Endothelial cell of umbilical vein (primary cell): Measurements from ENCODE around the gene ZNF273. TPM values are rescaled to one million over a fixed set of nuclear protein-coding genes. Genes with fewer than 3 reads are reported as not detected.
"Not testable (repeated sequence)": the region's sequence is repeated elsewhere in the genome, so short reads cannot be mapped to it uniquely, and the experiment has no call there.

Experiments
- BruUV-seq: library from RNA; stranded (reverse); fragments of 400-500 nt; replicated peaks from 2 replicates; lab custom pipeline; 2021; lab: Mats Ljungman, UMichigan
- CTCF ChIA-PET: fragments of 300-600, 350-600 bp; sonication (Branson Sonifier 250); formaldehyde crosslinking; loops from one replicate; lab custom pipeline; 2021; ENCODE audit warnings: antibody characterized with exemption, inconsistent platforms; lab: Charles Lee
- POLR2A ChIA-PET: fragments of 300-600, 350-600 bp; sonication (Branson Sonifier 250); formaldehyde crosslinking; loops from one replicate; lab custom pipeline; 2021; ENCODE audit warnings: antibody characterized with exemption, inconsistent platforms; lab: Charles Lee
- DNase-seq: peaks from one replicate; pipeline ENCODE4 v3.0.0-alpha.2; 2011; ENCODE audit warnings: low read depth, low spot score
- FAIRE-seq: peaks from 2 replicates; lab custom pipeline; 2011; peaks lifted over from hg19 to GRCh38; lab: Jason Lieb, UNC
- H2AFZ ChIP-seq: 2 replicates; pipeline ENCODE4 v1.6.0; 2012; ENCODE audit warnings: low read depth, low read length, control low read depth, inconsistent platforms
- H3K27ac ChIP-seq: 2 replicates; pipeline ENCODE4 v1.5.1; 2011; ENCODE audit warnings: low read depth, mild to moderate bottlenecking, control low read depth, low read length, moderate library complexity; ENCODE audit not compliant: insufficient read depth
- H3K27me3 ChIP-seq, 2 experiments: 2 replicates each; pipeline versions ENCODE4 v1.6.0 to v1.6.1; 2011; ENCODE audit warnings: low read length in 2 of 2, mixed read lengths in 1 of 2; ENCODE audit not compliant: control insufficient read depth in 2 of 2, insufficient read depth in 2 of 2
- H3K36me3 ChIP-seq, 2 experiments: 2 replicates in 1 of 2; 3 replicates in 1 of 2; pipeline ENCODE4 v1.5.1; 2011; ENCODE audit warnings: low read length in 2 of 2, mild to moderate bottlenecking in 1 of 2, moderate library complexity in 1 of 2; ENCODE audit not compliant: control insufficient read depth in 2 of 2, insufficient read depth in 2 of 2; ENCODE audit errors: extremely low read depth in 1 of 2
- H3K4me1 ChIP-seq: 3 replicates; pipeline ENCODE4 v1.5.1; 2011; ENCODE audit warnings: mild to moderate bottlenecking, low read length; ENCODE audit not compliant: control insufficient read depth, insufficient read depth; ENCODE audit errors: extremely low read depth
- H3K4me2 ChIP-seq: 2 replicates; pipeline ENCODE4 v1.6.1; 2011; ENCODE audit warnings: low read length, control low read depth, mixed read lengths; ENCODE audit not compliant: insufficient read depth
- H3K4me3 ChIP-seq, 3 experiments: fragments of 200-600 bp in 1 of 3; sonication (generic), shearing (Covaris generic) in 1 of 3; replicated peaks in 1 of 3; 2 replicates each; pipeline ENCODE4 v1.5.1; 2011 to 2016; ENCODE audit warnings: control low read depth in 3 of 3, low read length in 3 of 3, mild to moderate bottlenecking in 2 of 3, inconsistent platforms in 1 of 3, low read depth in 1 of 3, moderate library complexity in 1 of 3; ENCODE audit not compliant: insufficient read depth in 1 of 3
- H3K79me2 ChIP-seq: 2 replicates; pipeline ENCODE4 v1.6.0; 2012; ENCODE audit warnings: low read length, inconsistent platforms; ENCODE audit not compliant: control insufficient read depth, insufficient read depth
- H3K9ac ChIP-seq: replicated peaks from 2 replicates; pipeline ENCODE3; 2011; ENCODE audit warnings: low read length, control low read depth; ENCODE audit not compliant: insufficient read depth; ENCODE audit errors: extremely low read depth
- H3K9me1 ChIP-seq: replicated peaks from 3 replicates; pipeline ENCODE4 v1.6.0; 2011; ENCODE audit warnings: mild to moderate bottlenecking, low read length; ENCODE audit not compliant: control insufficient read depth, insufficient read depth; ENCODE audit errors: extremely low read depth
- H3K9me3 ChIP-seq: replicated peaks from 2 replicates; pipeline ENCODE4 v1.5.1; 2012; ENCODE audit warnings: low read length, inconsistent platforms; ENCODE audit not compliant: control insufficient read depth, insufficient read depth
- H4K20me1 ChIP-seq: replicated peaks from 2 replicates; pipeline ENCODE3; 2011; ENCODE audit warnings: mild to moderate bottlenecking, low read length; ENCODE audit not compliant: control insufficient read depth, insufficient read depth; ENCODE audit errors: extremely low read depth
- EZH2 ChIP-seq: IDR thresholded peaks from 2 replicates; pipeline ENCODE4 v1.6.1; 2012; ENCODE audit warnings: borderline replicate concordance, low read depth, mild to moderate bottlenecking, moderate library complexity, low read length, inconsistent platforms; ENCODE audit not compliant: severe bottlenecking
- FOS ChIP-seq: IDR thresholded peaks from 2 replicates; pipeline ENCODE4 v1.6.1; 2011; ENCODE audit warnings: mild to moderate bottlenecking, low read length, moderate library complexity, borderline replicate concordance; ENCODE audit not compliant: insufficient read depth
- GATA2 ChIP-seq: IDR thresholded peaks from 2 replicates; pipeline ENCODE4 v1.7.0; 2011; ENCODE audit warnings: low read depth, mild to moderate bottlenecking, moderate library complexity, mixed read lengths, low read length; ENCODE audit not compliant: insufficient read length, insufficient read depth
- JUN ChIP-seq: IDR thresholded peaks from 2 replicates; pipeline ENCODE4 v1.6.1; 2011; ENCODE audit warnings: borderline replicate concordance, low read depth; ENCODE audit not compliant: insufficient read length, insufficient read depth
- MAX ChIP-seq: IDR thresholded peaks from 2 replicates; pipeline ENCODE4 v1.6.1; 2011; ENCODE audit not compliant: insufficient read depth, insufficient read length
- MYC ChIP-seq: IDR thresholded peaks from one replicate; pipeline ENCODE4 v1.6.1; 2011; ENCODE audit warnings: mild to moderate bottlenecking, low read depth, low read length
- dilution Hi-C: fragments of 300-500 bp; cut with MboI; formaldehyde crosslinking; loops from one replicate; pipeline ENCODE4 v1.15.0; 2019; ENCODE audit warnings: low sequenced_read_pairs; ENCODE audit not compliant: extremely low pct_ligation_motif_present
- intact Hi-C: fragments of 100-400 bp; cut with micrococcal nuclease; formaldehyde crosslinking; loops from one replicate; pipeline ENCODE4 v1.10.0; 2022
- polyA plus RNA-seq, 4 experiments: library from polyadenylated mRNA; depleted of rRNA in 3 of 4; stranded (reverse) in 3 of 4; unstranded in 1 of 4; fragments of >200 nt; gene quantifications; 2 replicates each; pipeline versions ENCODE4 v1.2.1 to v1.2.3, GENCODE V29; 2011 to 2012; ENCODE audit warnings: missing spikeins in 1 of 4
- total RNA-seq: library from RNA; stranded (reverse); gene quantifications from 2 replicates; pipeline ENCODE4 v1.2.3, GENCODE V29; 2021

ZNF273 gene
- total and polyA plus RNA-seq, 2 donors (not counting 3 experiments of a cell fraction or from before 2014, with no cell fraction given): 1.4 to 4.1 TPM

GRCh38 chr7:64914557-64914956, 11.5 kb downstream of the ZNF273 start:
- Histone ChIP-seq H3K9me1 (no peaks in the 10 kb centered on the region), H4K20me1 (no peaks in the 10 kb centered on the region), H3K9ac (no peak overlapping the region), H2AFZ (no peak overlapping the region), H3K36me3 (peaks cover 0 to 3% of the 10 kb centered on the region in 2 experiments), H3K4me1 (no peaks in the 10 kb centered on the region), H3K4me2 (no peak overlapping the region), H3K27ac (no peak overlapping the region), H3K4me3 (no peak overlapping the region), H3K27me3 (no peaks in the 10 kb centered on the region), H3K9me3 (no peaks in the 10 kb centered on the region), H3K79me2 (peaks cover 25% of the 10 kb centered on the region)
- intact Hi-C loops (no loop called here), dilution Hi-C loops (no loop called here)
- TF ChIP-seq JUN: no peak
- no peak for TF ChIP-seq GATA2
- TF ChIP-seq MAX: no peak
- TF ChIP-seq FOS: no peak
- no peak for TF ChIP-seq EZH2
- TF ChIP-seq MYC: no peak
- DNase-seq: no peak
- CTCF ChIA-PET: no interaction called here
- POLR2A ChIA-PET: interaction anchor here (0.7 kb wide), 1 partner anchor 92 kb away, joined by 3 read pairs; the partner anchor contains the start of gene ERV3-1
- no peak for FAIRE-seq
- no TSS peak for BruUV-seq

GRCh38 chr7:64915301-64915700, 12.2 kb downstream of the ZNF273 start:
- H3K9me1 ChIP-seq, H3K27me3 ChIP-seq, POLR2A ChIA-PET, H3K9ac ChIP-seq, H4K20me1 ChIP-seq, FAIRE-seq, H3K9me3 ChIP-seq, H3K4me1 ChIP-seq, CTCF ChIA-PET, intact Hi-C loops, H2AFZ ChIP-seq, dilution Hi-C loops, H3K36me3 ChIP-seq, DNase-seq, H3K4me2 ChIP-seq, BruUV-seq, H3K4me3 ChIP-seq, H3K27ac ChIP-seq: not testable (repeated sequence)
- peaks cover 18% of the 10 kb centered on the region for H3K79me2 ChIP-seq

- H3K27ac ChIP-seq, H3K9me1 ChIP-seq, H2AFZ ChIP-seq, dilution Hi-C loops, H3K4me2 ChIP-seq, H3K79me2 ChIP-seq, H3K27me3 ChIP-seq, FAIRE-seq, POLR2A ChIA-PET, CTCF ChIA-PET, H3K9me3 ChIP-seq, H3K36me3 ChIP-seq, H3K4me3 ChIP-seq, H3K4me1 ChIP-seq, DNase-seq, BruUV-seq, H3K9ac ChIP-seq, H4K20me1 ChIP-seq, intact Hi-C loops: not testable (repeated sequence)
Observed at GRCh38 chr7:64928252-64929187, 25.4 kb downstream of the ZNF273 start.
